GM18520 (cell line): ENCODE data around the gene TGFBR3.

Source experiments
- ATAC-seq: cut with Tn5 transposase; IDR thresholded peaks from one replicate; pipeline ENCODE4 v1.9.1; 2021; ENCODE audit not compliant: unreplicated experiment

The TGFBR3 gene

DNA sequence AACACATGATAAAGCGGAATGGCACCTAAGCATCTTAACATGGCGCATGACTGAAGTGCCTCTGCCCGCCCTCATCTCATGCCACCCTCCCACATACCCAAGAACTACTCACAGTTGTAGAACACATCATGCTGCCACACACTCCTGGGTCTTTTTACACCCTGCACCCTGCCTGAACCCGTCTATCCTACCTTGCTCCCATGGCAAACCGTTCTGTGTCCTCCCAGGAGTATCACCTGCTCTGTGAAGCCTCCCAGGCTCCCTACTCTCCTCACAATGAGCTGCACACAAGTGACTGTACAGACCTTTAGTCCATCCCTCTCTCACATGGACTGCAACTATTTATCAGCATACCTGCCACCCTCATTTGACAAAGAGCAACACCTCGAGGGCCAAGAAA lies 144.0 kb downstream of the TGFBR3 start:
- ATAC-seq: no peak

DNA sequence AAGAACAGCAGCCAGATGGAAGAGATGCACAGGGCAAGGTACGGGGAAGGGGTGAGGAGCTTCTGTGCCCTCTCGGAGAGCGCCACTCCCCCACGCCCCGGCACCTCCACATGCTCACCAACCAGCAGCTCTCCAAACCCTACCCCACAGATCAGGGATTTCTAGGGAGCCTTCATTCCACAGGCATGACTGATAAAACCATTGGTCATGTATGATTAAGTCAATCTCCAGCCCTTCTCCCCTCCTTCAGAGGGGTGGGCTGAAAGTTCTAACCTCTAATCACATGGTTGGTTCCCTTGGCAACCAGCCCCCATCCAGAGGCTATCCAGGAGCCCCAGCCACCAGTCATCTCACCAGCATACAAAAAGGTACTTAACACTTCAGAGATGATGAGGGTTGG lies 144.7 kb downstream of the TGFBR3 start:
- no peak for ATAC-seq

DNA sequence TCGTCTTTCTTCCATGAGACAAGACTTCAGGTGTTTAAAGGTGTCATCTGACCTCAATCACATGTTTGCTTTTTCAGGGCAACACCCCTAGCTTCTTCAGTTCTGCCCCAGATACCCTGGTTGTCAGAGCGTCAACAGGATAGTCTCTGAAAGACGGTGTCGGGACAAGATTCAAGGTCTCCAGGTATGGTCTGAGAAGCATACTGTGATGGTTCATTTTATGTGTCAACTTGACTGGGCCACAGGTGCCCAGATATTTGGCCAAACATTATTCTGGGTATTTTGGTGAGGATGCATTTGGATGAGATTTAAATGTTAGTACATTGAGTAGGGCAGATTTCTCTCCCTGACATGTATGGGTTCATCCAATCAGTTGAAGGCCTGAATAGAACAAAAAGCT lies 148.3 kb downstream of the TGFBR3 start:
- no peak for ATAC-seq

DNA sequence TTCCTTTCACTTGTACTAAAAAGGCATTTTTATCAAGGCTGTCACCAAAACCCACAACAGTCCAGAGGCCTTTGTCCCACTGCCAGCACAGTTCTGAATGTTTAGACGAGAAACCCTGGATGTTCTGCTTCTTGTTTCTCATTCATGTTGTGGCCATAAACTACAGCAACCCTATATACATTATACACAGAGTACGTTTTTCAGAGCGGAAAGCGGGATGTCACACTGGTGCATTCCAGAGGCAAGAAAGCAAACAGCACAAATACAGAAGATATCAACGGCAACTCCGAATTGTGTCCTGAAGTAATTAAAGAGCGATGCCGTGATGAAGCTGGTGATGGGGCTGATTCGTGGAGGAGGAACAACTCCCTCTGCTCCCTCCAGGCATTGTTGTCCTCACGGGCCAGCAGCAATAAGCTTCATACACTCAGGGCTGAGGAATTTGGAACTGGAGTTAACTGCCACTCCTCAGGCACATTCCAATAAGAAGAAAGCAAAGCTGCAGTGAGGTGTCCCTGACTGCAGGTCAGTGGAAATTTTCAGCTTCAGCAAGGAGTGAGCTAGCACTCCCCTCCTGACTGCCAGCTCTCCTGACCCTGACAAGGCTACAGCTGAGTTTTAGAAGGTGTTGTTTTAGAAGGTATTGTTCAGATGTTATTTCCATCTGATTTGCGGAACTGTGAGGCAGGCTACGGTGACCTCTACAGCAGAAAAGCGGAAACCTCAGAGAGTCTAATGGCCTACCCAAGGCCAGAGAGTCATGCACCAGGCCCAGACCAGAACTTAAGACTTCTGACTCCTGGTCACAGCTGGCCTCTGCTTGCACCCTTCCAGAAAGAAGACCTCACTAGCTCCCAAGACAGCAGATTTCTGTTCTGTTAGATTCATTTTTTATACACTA lies 149.0 kb downstream of the TGFBR3 start:
- no peak for ATAC-seq

DNA sequence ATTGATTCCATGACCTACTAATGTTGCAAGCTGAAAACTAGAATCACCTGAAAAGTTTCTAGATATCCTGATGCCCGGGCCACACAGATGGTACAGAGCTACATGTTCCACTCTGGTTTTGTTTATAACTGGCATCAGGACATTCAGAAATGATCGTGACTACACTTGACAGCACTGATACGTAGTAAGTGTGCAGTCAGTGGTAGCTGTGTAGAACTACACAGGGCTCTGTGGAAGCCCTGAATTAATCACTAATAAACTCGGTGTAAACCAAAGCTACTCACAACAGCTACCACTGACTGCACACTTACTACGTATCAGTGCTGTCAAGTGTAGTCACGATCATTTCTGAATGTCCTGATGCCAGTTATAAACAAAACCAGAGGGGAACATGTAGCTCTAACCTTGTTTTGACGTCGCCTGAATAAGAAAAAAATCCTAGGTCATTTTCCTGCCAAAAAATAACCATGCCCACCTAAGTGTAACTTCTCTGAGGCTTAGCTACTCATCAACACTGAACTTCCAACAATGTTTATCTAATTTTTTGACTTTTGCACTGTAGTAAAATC lies 149.7 kb downstream of the TGFBR3 start:
- ATAC-seq: no peak

DNA sequence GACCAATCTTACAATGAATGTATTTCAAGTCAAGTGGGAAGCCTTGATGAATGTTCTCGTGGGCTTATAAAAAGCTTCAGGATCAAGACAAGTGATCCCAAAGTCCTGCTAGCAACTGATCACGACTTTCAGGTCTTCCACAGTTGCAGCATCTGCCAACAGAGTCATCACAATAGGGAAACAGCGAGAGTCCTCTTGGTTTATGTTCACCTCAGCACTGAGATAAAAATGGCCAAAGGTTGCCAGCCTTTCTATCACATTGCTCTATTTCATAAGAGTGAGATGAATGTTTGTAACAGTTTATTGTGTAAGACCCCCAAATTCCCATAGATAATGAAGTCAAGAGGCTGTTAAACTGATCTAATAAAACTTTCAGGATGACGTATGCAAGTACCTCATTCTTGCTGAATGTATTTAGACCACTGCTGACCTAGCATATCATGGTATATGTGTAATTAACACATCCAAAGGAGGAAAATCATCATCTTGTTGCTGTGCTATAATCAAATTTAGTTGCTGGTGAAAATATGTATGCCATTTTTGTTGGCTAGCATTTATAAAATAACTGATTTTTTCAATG lies 150.6 kb downstream of the TGFBR3 start:
- no peak for ATAC-seq

DNA sequence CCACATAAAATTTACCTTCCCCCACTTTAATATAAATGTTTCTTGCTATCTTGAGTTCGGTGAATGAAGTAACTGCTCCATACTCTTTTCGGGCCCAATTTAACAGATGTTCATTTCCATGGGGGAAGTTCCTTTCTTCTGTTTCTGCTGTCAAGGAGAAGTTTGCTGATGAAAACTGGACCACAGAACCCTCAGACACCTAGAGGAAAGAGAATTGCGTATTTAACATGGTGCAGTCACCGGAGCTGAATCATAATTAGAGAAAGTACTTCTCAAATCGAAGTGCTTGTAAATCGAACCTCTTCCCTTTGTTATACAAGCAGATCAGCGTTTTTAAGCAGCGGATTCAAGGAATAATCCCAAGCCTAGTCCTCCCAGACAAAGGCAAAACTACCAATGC lies 151.2 kb downstream of the TGFBR3 start:
- ATAC-seq: no peak

DNA sequence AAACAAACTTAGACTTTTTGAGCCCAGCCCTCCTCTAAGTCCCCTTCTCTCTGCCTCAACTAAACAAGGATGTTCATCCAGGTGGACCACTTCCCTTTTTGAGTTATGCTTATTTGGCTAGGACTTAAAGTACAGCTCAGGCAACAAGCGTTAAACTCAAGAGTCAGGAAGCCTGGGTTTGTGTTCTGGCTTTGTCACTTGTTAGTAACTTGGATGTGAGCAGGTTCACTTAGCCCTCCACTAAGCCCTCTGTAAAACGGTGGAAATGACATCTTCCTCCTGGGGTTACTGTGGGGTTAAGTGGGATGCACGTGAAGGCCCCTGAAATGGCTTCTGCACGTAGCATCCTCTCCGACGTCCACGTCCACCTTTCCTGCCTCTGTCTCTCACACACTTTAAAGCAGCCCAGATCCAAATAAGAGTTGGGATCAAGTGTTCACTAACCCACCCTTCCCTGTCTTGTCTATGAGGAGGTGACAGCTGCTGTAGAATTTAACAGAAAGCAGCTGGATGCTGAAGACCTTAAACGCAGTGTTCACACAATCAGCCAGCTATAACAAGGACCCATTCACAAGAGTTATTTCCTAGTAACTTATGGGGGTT lies 152.7 kb downstream of the TGFBR3 start:
- ATAC-seq: no peak

DNA sequence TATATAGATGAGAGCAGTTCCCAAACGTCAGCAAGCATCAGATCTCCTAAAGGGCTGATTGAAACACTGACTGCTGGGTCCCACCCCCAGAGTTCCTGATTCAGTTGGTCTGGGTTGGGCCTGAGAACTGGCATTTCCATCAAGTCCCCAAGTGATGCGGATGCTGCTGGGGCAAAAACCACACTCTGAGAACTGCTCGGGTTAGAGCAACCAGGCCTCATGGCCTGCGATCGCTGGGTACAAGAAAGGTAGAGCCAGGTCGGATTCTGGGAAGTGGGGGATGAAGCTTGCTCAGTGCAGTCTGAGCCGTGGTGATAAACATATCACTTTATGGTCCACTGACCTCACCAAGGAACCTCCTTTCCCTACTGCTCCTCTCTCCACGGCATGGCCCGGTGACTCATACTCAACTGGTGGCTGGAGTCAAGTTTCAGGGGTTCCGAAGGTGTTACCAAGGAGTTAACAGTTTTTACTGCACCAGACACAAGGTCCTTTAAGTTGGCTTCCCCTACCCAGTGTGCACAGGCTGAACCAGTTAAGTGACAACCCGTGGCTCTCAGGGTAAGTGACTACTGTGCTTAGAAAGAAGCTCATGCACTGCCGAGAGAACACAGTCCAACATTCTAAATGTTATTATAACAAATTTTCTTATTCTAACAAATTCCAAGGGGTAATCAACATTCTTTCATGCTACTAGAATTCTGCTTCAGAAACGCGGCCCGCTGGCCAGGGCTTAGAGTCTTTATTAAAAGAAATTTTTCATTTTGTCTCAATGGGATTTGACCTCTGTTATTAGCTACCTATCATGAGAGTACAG lies 153.5 kb downstream of the TGFBR3 start:
- ATAC-seq: peak; percentile 40

DNA sequence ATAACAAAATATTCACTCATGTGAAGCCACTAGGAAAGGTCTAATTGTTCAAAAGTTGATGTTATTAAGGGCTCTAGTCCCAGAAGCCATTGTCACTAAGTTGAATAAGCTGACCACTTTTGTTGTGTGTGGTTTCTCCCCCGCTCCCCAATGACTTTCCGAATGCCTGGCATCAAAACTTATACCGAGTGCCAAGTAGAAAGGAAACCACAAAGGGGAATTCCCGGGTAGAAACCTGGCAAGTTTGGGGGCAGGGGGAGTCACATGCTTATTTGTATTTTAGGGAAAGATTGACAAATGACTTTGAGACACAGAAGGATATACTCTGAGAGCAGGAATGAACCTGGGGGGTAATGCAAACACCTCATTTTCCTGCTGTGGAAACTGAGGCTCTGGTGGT lies 154.1 kb downstream of the TGFBR3 start:
- ATAC-seq: no peak

DNA sequence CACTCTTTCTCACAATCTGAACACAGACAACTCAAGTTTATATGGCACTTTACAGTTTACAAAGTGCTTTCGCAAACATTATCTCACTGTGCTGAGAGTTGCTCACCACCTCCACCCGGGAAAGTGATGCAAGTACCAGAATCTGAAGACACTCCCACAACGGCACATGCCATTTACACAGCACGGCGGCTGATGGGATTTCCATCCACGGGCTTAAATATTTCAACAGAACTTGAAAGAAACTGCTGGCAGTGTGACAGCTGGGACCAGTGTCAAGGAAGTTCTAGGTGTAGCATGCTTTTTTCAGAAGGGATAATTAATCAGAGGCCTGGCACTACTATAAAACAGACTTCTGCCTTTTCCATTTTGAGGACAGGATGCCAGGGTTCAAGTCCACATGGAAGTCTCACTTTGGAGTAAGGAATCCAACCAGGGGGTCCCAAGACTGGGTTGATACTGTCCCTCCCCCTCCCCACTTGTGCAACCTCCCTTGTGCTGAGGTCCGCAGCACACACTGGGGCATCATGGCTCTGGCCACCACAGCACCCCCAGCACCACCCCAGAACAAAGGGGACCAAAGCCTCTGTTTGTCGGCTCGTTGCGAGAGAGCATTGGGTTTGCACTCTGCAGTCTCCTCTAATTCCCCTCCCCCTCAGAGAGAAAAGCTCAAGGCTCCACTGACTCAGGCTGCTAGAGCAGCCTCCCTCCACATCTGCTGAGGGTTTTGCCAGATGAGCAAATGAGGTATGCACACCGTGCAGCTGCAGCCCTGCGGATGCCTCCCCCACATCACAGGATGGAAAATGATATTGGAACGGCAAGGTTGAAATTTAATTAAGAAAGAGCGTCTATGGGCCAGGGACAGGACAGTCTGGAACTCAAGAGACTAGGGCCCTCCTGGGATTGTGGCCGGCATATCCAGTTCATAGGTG lies 154.9 kb downstream of the TGFBR3 start:
- no peak for ATAC-seq

DNA sequence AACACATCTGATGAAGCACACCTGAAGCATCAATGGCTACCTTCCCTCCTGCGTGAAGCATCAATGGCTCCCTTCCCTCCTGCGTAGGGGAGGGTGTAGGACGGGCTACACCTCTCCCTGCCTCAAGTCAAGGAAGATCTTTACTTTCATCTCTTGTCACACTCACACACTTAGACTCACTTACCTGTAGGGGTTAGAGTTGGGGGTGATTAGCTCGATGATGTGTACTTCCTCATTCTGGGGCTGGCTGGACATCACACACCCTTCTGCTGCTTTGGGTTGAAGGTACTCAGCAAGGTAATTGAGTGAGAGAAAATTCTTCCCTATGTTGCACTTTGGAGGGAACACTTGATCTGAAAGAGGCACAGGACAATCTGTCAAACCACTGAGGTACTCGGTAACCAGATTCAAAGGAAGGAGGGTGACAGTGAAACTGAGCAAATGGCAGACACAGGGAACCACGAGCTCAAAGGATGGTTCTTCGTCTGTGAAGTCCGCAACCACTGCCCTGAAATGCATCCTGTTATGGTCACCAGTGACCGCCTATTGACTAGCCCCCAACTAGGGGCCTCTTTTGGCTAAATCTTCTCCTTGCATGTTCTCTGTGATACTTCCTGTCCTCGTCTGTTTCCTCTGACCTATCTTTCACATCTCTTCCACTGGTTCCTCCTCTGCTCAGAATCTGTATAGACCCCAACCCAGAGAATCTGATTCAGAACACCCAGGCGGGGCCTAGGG lies 156.2 kb downstream of the TGFBR3 start:
- no peak for ATAC-seq

DNA sequence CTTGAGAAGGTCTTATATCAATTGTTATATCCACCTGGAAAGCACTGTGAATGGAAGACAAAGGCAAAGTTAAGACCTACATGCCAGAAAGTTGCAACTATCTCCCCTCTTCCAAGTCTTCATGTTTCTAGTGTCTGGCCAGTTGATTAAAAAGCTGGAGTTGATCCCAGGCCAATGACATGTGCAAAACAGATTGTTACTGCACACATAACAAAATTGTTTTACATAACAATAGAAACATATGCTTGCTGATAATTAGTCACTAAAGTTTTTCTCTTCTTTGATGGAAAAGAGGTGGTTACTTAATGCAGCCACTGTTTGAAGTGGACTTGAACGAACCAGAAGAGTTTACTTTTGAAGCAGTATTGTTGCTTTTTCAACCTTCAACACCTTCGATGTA lies 158.2 kb downstream of the TGFBR3 start:
- no peak for ATAC-seq

DNA sequence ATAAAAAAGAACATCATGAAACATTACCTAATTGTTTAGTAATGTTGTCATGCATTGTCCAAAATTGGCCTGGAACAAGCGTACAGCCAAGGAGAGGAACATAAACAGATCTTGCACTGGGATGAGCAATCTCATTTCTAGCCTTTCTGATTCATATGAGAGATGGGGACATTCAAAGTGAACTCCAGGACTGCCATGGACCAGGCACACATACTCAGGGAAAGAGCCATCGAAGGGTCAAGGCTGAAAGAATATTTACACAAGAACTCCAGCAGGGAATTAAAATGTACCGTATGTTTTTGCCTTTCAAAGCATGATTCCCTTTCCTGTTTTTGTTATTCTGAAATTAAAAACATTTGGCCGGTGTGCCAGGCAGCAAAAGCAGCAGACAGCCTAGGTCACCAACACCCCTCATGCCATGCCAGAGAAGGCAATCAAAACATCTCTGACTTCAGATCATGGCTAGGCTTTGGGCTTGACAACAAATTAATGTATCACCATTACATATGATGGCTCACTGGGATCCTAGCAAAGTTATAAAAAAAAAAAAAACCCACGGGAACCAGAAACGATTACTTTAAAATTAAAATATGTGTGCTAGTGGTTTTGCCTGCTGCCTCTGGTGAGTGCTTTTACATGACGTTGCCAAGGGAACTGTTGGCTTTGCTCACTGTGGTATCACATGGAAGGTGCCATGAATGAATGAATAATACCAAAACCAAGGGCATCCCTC lies 159.8 kb downstream of the TGFBR3 start:
- ATAC-seq: no peak

DNA sequence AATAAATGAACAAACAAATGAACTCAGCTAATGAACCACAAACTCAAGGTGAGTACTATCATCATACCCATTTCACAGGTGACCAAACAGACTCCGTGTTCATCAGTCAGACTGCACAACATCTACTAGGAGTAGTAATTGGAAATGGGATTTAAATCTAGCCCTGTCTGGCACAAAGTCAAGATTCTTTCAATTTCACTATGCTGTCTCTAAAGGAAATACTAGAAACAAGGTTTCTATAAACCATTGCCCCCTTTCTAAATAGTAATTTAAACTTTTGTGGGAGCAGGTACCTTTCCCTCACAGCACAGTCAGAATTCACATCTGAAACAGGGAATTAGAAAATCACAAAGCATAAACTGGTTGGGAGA lies 160.3 kb downstream of the TGFBR3 start:
- ATAC-seq: no peak

DNA sequence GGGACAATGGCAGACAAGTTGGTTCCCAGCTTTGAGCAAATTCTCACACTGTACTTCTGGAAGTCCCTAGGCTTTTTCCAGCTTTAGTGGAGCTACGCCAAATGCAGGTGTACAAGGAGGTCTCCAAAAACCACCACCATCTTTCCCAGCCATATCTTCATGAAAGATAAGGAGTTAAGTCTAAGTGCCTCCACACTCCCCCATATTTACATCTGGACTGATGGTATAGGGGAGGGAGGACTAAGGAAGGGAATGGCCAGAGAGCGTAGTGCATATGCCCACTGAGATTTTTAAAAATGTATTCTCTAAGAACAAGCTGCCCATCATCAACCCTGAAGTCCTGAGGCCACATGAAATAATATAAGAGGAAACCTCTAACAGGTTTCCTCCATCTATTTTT lies 161.3 kb downstream of the TGFBR3 start:
- ATAC-seq: no peak

DNA sequence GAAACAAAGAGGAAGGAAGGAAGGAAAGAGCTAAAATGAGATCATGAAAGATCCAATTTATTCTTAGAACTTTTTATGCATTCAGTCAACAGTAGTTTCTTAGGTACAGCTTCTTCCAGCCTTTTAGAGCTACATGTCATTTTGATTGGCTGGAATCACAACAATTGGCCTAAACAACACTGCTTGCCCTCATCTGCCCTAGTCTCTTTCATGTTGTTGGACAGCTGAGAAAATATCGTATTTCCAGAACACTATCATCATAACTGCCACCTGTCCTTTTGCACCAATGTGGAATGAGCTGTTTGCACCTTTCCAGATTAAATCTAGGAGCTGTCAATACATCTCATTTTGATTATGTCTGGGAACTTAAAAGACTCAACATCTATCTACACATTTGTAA lies 161.7 kb downstream of the TGFBR3 start:
- ATAC-seq: no peak

DNA sequence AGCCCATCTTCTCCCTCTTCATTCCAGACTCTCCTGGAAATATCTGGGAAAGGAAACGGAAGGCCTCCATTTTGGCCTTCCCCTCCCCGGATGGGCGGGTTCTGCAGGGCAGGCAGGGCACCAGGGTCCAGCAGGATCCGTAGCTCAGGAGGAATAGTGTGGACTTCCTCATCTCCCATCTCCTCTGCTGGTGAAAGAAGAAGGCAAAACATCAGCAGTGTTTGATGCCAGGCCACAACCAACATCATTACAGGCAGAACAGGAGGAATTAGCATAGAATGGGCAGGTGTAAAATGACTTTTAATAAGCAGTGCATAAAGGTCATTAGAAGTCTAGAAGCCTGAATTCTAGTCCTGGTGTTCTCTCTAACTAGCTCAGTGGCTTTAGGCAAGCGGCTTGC lies 165.9 kb downstream of the TGFBR3 start:
- ATAC-seq: no peak

DNA sequence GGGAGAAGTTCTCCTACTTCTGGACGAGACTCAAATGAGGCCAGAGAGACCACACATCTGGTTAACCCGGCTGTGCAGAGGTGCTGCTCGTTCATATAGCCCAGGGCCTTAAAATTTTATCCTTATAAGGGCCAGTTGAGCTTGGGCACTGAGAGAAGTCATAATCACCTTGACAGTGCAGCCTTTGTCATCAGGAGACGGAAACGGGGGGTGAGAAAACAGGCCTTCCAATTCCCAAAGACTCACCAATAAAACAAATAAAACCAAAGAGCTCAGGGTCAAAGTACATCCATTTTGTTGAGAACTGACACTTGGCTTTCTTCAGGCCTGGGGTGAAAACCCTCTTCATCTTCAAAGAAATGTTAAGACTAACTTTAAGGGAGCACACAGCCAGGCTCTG lies 167.1 kb downstream of the TGFBR3 start:
- no peak for ATAC-seq
